ENCODE data around the gene ZNF492.
"Not testable (repeated sequence)": the region's sequence is repeated elsewhere in the genome, so short reads cannot be mapped to it uniquely, and the experiment has no call there.

ZNF492 gene

DNA sequence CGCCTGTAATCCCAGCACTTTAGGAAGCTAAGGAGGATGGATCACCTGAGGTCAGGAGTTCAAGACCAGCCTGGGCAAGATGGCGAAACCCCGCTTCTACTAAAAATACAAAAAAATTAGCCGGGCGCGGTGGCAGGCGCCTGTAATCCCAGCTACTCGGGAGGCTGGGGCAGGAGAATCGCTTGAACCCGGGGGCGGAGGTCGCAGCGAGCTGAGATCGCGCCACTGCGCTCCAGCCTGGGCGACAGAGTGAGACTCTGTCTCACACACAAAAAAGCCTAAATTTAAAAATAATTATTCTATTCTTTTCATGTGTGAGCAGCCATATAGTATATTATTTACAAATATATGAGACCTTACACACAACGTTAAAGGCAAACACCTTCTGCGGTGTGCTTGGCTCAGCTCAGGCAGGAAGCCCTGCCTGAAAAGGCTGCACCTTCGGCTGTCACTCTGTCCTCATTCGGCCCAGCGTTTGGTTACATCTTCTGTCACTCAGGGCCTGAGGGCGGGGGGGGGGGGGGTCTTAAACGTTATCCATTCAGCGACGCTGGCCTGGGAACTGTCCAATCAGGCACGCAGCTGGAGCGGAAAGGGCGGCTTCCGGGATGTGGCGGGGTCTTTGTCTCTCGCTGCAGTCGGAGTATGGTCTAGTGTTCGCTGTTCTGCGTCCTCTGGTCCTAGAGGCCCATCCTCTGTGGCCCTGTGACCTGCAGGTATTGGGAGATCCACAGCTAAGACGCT is at the start of gene ZNF492:
Gene ZNF492, plus strand, starts transcription at position 619 of the 744 bp plus-strand sequence. CDS start 19,076 bp downstream, outside the sequence.
- ATAC-seq (ENCODE audit: low read depth) (peak; percentile 96), DNase-seq (ENCODE audit: low spot score in 2 of 2) (peak; percentile 25 to 34)
- H3K27ac Mint-ChIP-seq, result peak within 1 kb of the TSS; percentile 28
- peak within 1 kb of the TSS; percentile 89 for H3K4me3 Mint-ChIP-seq
- H3K27me3 Mint-ChIP-seq, H3K9me3 Mint-ChIP-seq, H3K4me1 Mint-ChIP-seq, H3K36me3 Mint-ChIP-seq: not testable (repeated sequence)

GRCh38 chr19:22595422-22595821 is 38.7 kb upstream of the ZNF492 start:
- Mint-ChIP-seq H3K36me3 (peaks cover 3% of the 10 kb centered on the region), H3K4me1 (no peaks in the 10 kb centered on the region)

DNA sequence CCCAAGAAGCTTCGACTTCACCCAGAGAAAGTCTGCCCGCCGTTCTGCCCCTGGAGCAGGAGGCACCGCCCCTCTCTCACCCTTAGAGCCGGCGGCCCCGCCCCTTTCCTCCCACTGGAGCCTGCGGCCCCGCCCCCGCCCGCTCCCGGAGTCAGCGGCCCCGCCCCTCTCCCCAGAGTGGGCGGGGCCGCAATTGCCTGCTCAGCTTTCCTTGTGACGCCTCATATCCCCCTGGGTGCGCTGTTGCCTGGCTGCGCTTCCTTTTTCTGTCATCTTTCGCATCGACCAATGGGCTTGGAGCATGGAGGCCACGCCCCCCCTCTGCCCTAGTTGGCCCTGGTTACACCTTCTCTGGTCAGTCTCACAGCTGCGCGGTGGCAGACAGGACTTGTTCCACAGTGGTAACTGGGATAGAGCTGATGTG is 38.2 kb upstream of the ZNF492 start:
- peaks cover 12% of the 10 kb centered on the region for H3K9me3 Mint-ChIP-seq
- ATAC-seq (ENCODE audit: low read depth) (no peak), DNase-seq (ENCODE audit: low spot score in 2 of 2) (no peak)
- peaks cover 4% of the 10 kb centered on the region for H3K27me3 Mint-ChIP-seq
- H3K36me3 Mint-ChIP-seq, result peaks cover 3% of the 10 kb centered on the region
- no peaks in the 10 kb centered on the region for H3K4me1 Mint-ChIP-seq
- no peak overlapping the region for H3K27ac Mint-ChIP-seq
- H3K4me3 Mint-ChIP-seq, result no peak overlapping the region

More at GRCh38 chr19:22595422-22595821, 38.7 kb upstream of the ZNF492 start:
- Mint-ChIP-seq H3K4me3 (no peak overlapping the region), H3K27ac (no peak overlapping the region), H3K27me3 (peaks cover 4% of the 10 kb centered on the region), H3K9me3 (peaks cover 12% of the 10 kb centered on the region)
- ATAC-seq (ENCODE audit: low read depth) (no peak), DNase-seq (ENCODE audit: low spot score in 2 of 2) (no peak)

DNA sequence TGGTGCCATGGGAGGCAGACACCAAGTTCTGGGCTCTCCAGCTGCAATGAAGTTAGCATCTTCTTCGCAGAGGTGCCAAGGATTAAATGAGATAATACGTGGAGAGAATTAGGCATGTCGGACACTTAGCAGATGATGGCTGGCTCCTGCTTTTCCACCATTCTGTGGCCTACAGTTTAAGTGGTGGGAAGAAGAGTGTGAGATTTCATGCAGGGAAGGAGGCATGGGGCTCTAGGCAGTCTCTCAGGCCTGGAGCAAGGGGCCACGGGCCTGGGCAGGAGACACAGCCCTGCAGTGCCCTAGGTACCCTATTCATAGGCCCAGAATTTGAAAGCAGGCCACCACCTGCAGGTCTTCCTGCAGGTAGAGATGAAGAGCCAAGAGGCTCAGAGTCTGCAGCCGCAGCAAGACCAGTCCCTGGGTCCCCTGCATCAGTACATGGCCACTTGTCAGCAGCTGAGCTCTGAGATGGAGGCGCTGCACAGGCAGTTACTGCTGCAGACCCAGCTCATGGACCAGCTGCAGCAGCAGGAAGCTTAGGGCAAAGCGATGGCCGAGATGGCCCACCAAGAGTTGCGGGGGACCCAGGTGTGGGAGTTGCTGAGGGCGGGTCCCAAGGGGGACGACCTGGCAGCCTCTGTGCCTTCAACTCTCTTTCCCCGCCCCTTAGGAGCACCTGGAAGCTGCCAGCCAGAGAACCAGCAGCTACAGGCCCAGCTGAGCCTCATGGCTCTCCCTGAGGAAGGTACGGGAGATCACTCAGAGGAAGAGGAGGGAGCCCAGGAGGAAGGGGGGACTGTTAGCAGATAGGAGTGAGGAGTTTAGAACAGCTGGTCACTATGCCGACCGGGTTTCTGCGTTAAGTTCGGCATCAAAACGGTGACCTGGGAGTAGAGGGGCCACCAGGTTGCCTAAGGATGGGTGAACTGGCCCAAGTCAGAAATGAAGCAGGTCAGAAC is 33.2 kb upstream of the ZNF492 start:
- peaks cover 6% of the 10 kb centered on the region for H3K27me3 Mint-ChIP-seq
- H3K4me3 Mint-ChIP-seq, result no peak overlapping the region
- no peak for DNase-seq (ENCODE audit: low spot score in 2 of 2)
- no peak for ATAC-seq (ENCODE audit: low read depth)
- H3K9me3 Mint-ChIP-seq, result peaks cover 13% of the 10 kb centered on the region
- H3K36me3 Mint-ChIP-seq, result peaks cover 4% of the 10 kb centered on the region
- H3K27ac Mint-ChIP-seq, result no peak overlapping the region
- H3K4me1 Mint-ChIP-seq, result no peaks in the 10 kb centered on the region

DNA sequence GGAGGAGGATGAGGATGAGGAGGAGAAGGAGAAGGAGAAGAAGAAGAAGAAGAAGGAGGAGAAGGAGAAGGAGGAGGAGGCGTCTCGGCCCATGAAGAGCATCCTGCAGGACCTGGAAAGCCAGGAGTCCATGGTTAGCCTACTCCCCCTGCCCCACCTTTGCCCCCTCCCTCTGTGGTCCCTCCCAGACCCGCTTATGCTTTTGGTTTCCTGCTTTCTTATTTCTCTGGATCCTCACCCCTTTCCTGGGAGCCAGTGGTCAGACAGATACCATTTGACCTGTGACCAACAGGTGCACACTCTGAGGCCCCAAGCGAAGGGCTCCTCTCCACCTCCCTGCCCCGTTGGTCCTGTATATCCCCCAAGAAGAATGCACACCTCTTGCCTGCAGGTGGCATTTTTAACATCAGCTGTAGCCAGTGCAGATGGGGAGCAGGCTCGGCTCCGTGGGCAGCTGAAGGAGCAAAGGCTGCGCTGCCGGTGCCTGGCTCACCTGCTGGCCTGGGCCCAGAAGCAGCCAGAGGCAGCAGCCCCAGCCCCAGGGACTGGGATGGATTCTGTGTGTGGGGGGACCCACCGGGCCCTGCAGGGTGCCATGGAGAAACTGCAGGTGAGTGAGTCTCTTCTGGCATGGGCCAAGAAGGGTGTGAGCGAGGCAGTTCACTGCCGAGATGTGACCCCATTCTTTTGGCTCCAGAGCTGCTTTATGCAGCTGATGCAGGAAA is 32.1 kb upstream of the ZNF492 start:
- no peaks in the 10 kb centered on the region for H3K4me1 Mint-ChIP-seq

GRCh38 chr19:22602631-22603272 is 31.4 kb upstream of the ZNF492 start:
- ATAC-seq (ENCODE audit: low read depth) (no peak), DNase-seq (ENCODE audit: low spot score in 2 of 2) (no peak)
- peaks cover 11% of the 10 kb centered on the region for H3K9me3 Mint-ChIP-seq
- no peak overlapping the region for H3K27ac Mint-ChIP-seq
- H3K4me3 Mint-ChIP-seq, result no peak overlapping the region
- H3K27me3 Mint-ChIP-seq, result peaks cover 6% of the 10 kb centered on the region
- H3K36me3 Mint-ChIP-seq, result peaks cover 4% of the 10 kb centered on the region
- no peaks in the 10 kb centered on the region for H3K4me1 Mint-ChIP-seq

More for the DNA sequence above, 32.1 kb upstream of the ZNF492 start:
- no peak for ATAC-seq (ENCODE audit: low read depth)
- Mint-ChIP-seq H3K27me3 (peaks cover 6% of the 10 kb centered on the region), H3K4me3 (no peak overlapping the region), H3K9me3 (peaks cover 11% of the 10 kb centered on the region), H3K27ac (no peak overlapping the region), H3K36me3 (peaks cover 4% of the 10 kb centered on the region)
- DNase-seq (ENCODE audit: low spot score in 2 of 2), result no peak

- H3K9me3 Mint-ChIP-seq, result peaks cover 7% of the 10 kb centered on the region
- H3K4me3 Mint-ChIP-seq, result no peak overlapping the region
- DNase-seq (ENCODE audit: low spot score in 2 of 2) (no peak), ATAC-seq (ENCODE audit: low read depth) (no peak)
- peaks cover 1% of the 10 kb centered on the region for H3K36me3 Mint-ChIP-seq
- no peaks in the 10 kb centered on the region for H3K4me1 Mint-ChIP-seq
- H3K27me3 Mint-ChIP-seq, result peaks cover 6% of the 10 kb centered on the region
- no peak overlapping the region for H3K27ac Mint-ChIP-seq
These were observed 30.3 kb upstream of the ZNF492 start for GRCh38 chr19:22603518-22604440.

DNA sequence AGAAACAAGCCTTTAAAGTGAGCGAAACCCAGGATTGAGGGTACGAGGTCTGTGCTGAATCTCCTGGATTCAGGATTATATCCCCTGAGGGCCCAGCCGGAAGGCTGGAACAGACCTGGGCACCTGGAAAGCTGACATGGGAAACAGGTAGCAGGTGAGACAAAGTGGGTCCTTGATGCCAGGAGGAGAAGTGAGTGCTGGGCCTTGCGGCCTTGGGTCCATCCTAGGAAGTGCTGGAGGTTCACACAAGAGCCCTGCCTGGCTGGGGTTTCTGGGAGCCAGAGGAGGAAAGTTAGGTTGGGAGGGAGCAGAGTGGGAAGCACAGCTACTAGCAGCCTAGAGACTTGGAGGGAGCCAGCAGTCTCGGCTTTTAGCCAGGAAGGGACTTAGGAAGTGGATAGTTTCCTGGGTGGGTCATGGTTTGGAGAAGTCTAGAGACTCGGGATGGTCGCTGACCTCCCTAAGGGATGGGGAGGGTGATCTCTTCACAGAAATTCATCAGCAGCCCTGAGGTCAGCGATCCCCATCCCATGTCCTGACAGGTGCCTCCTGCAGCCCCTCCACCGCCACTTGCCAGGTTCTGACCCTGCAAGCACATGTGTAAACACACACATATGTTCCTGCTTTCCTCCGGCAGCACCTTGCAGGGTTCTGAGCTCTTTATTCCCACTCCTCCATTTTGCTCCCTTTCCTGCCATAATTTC is 29.4 kb upstream of the ZNF492 start:
- Mint-ChIP-seq H3K9me3 (peaks cover 4% of the 10 kb centered on the region), H3K36me3 (peaks cover 1% of the 10 kb centered on the region), H3K27me3 (peaks cover 3% of the 10 kb centered on the region), H3K4me1 (no peaks in the 10 kb centered on the region), H3K27ac (no peak overlapping the region), H3K4me3 (no peak overlapping the region)
- no peak for ATAC-seq (ENCODE audit: low read depth)
- no peak for DNase-seq (ENCODE audit: low spot score in 2 of 2)

GRCh38 chr19:22605275-22606211 is 28.6 kb upstream of the ZNF492 start:
- no peak overlapping the region for H3K4me3 Mint-ChIP-seq
- H3K27me3 Mint-ChIP-seq, result peaks cover 3% of the 10 kb centered on the region
- no peak for ATAC-seq (ENCODE audit: low read depth)
- peaks cover 1% of the 10 kb centered on the region for H3K36me3 Mint-ChIP-seq
- DNase-seq (ENCODE audit: low spot score in 2 of 2), result no peak
- no peak overlapping the region for H3K27ac Mint-ChIP-seq
- H3K4me1 Mint-ChIP-seq, result no peaks in the 10 kb centered on the region
- peaks cover 10% of the 10 kb centered on the region for H3K9me3 Mint-ChIP-seq

DNA sequence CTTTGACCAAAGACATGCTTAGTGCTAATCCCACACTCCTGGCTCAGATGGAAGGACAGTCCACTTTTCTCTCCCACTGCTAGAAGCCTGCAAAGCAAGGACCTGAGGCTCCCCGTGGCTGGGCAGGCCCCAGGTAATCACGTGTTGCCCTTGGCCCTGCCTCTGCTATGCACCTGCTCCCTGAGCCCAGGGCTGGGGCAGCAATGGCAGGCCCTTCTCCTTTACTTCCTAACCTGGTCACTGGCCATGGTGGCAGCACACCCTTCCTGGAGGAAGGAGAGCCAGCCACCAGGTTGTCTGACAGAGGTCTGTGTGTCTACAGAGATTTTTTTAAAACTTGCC is 27.9 kb upstream of the ZNF492 start:
- Mint-ChIP-seq H3K27ac (no peak overlapping the region), H3K27me3 (peaks cover 3% of the 10 kb centered on the region), H3K36me3 (peaks cover 1% of the 10 kb centered on the region), H3K4me1 (no peaks in the 10 kb centered on the region), H3K4me3 (no peak overlapping the region), H3K9me3 (peaks cover 11% of the 10 kb centered on the region)
- DNase-seq (ENCODE audit: low spot score in 2 of 2) (no peak), ATAC-seq (ENCODE audit: low read depth) (no peak)

DNA sequence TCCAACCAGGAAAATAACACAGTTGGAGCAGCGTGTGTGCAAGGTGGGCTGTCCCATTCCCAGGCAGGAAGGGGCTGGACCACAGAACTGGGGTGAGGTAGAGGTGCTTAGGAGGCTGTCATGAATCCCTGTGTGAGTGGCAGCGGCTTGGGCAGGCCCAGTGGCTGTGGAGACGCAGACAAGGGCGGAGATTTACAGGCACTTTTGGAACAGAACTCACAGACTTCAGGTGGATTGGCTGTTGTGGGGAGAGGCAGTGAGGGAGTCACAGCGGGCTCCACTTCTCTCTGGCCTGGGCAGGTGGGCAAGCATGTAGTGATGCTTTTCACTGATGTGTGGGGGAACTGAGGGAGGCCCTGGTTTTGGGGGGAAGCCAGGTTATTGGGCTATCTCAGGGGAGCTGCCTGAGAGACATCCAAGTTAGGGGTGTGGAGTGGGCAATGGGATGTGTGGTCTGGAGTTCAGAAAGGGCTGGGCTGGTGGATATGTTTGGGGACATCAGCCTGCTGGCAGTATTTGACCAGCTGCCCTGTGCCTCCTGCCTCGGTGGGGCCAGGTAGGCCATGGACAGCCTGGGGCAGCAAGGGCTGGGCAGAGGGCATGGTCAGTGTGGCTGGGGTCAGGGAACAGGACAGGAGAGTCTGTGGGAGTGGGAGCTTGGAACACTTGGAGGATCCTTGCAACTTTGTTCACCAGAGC is 27.0 kb upstream of the ZNF492 start:
- no peak for ATAC-seq (ENCODE audit: low read depth)
- Mint-ChIP-seq H3K27me3 (peaks cover 3% of the 10 kb centered on the region), H3K4me1 (no peaks in the 10 kb centered on the region), H3K27ac (no peak overlapping the region), H3K36me3 (peaks cover 1% of the 10 kb centered on the region), H3K9me3 (peaks cover 11% of the 10 kb centered on the region), H3K4me3 (no peak overlapping the region)
- DNase-seq (ENCODE audit: low spot score in 2 of 2), result no peak

Data from memory B cell (primary cell).